OCI-LY1 (cell line): Measurements from ENCODE around the gene TREH.

Experiments
- H2AFZ ChIP-seq: fragments of 200-600 bp; sonication (generic), shearing (Covaris generic); 2 replicates; pipeline ENCODE4 v1.6.0; 2014; ENCODE audit warnings: antibody characterized with exemption, mild to moderate bottlenecking, low read length
- H3F3A ChIP-seq: fragments of 200-600 bp; sonication (generic), shearing (Covaris generic); 2 replicates; pipeline ENCODE4 v1.6.0; 2014; ENCODE audit warnings: mild to moderate bottlenecking, antibody characterized with exemption, low read length, moderate library complexity; ENCODE audit not compliant: insufficient read depth
- H3K27ac ChIP-seq: fragments of 200-600 bp; sonication (generic); 2 replicates; pipeline ENCODE4 v1.5.1; 2014; ENCODE audit warnings: low read length, mixed run types, mild to moderate bottlenecking, low read depth; ENCODE audit not compliant: poor library complexity, severe bottlenecking
- H3K27me3 ChIP-seq: fragments of 200-600 bp; sonication (generic); 2 replicates; pipeline ENCODE4 v1.6.0; 2014; ENCODE audit warnings: antibody characterized with exemption, mild to moderate bottlenecking, low read length, moderate library complexity; ENCODE audit not compliant: insufficient read depth
- H3K36me3 ChIP-seq: fragments of 200-600 bp; sonication (generic); 2 replicates; pipeline ENCODE4 v1.6.1; 2014; ENCODE audit warnings: mild to moderate bottlenecking, antibody characterized with exemption, low read length, moderate library complexity, mixed read lengths; ENCODE audit not compliant: insufficient read depth
- H3K4me1 ChIP-seq: fragments of 200-600 bp; sonication (generic); 2 replicates; pipeline ENCODE4 v1.5.1; 2014; ENCODE audit warnings: mild to moderate bottlenecking, low read length, moderate library complexity; ENCODE audit not compliant: insufficient read depth, severe bottlenecking
- H3K4me2 ChIP-seq: fragments of 200-600 bp; sonication (generic), shearing (Covaris generic); 2 replicates; pipeline ENCODE4 v1.6.1; 2014; ENCODE audit warnings: low read length
- H3K4me3 ChIP-seq: fragments of 200-600 bp; sonication (generic); 2 replicates; pipeline ENCODE4 v1.5.1; 2014; ENCODE audit warnings: low read length, low read depth, mild to moderate bottlenecking, mixed read lengths; ENCODE audit not compliant: poor library complexity, severe bottlenecking
- H3K79me2 ChIP-seq: fragments of 200-600 bp; shearing (Covaris generic); 2 replicates; pipeline ENCODE4 v1.6.1; 2016; ENCODE audit warnings: mixed run types, low read length, mixed read lengths; ENCODE audit not compliant: insufficient read depth
- H3K9ac ChIP-seq: fragments of 200-600 bp; sonication (generic), shearing (Covaris generic); 2 replicates; pipeline ENCODE4 v1.6.1; 2014; ENCODE audit warnings: mild to moderate bottlenecking, low read length, mixed read lengths
- H3K9me2 ChIP-seq: fragments of 200-600 bp; sonication (generic), shearing (Covaris generic); 2 replicates; pipeline ENCODE4 v1.6.1; 2014; ENCODE audit warnings: low read depth, mild to moderate bottlenecking, low read length, mixed read lengths
- H3K9me3 ChIP-seq: fragments of 200-600 bp; shearing (Covaris generic); 2 replicates; pipeline ENCODE4 v1.6.1; 2014; ENCODE audit warnings: low read length, mixed read lengths
- H4K20me1 ChIP-seq: fragments of 200-600 bp; sonication (generic), shearing (Covaris generic); 2 replicates; pipeline ENCODE4 v1.6.0; 2016; ENCODE audit warnings: mild to moderate bottlenecking, low read length; ENCODE audit not compliant: insufficient read depth
- CTCF ChIP-seq: fragments of 200-600 bp; sonication (generic), shearing (Covaris generic); IDR thresholded peaks from 2 replicates; pipeline ENCODE4 v1.5.1; 2017; ENCODE audit warnings: mild to moderate bottlenecking, antibody characterized with exemption, low read length, moderate library complexity, mixed read lengths
- EZH2 ChIP-seq: fragments of 200-600 bp; sonication (generic), shearing (Covaris generic); IDR thresholded peaks from 2 replicates; pipeline ENCODE4 v1.8.0; 2017; ENCODE audit warnings: borderline replicate concordance, mixed run types, mild to moderate bottlenecking, antibody characterized with exemption, low read length, moderate library complexity, mixed read lengths

TREH gene

GRCh38 chr11:118607401-118608359 lies 71.8 kb downstream of the TREH start, which contains the start of gene PHLDB1:
PHLDB1 (plus strand) TSS chr11:118607615; CDS start chr11:118613837, 6,222 bp downstream.
- no peaks in the 10 kb centered on the region for H3K79me2 ChIP-seq
- no peaks in the 10 kb centered on the region for H3F3A ChIP-seq
- H3K9ac ChIP-seq, result peak within 1 kb of the TSS; percentile 42; the same call in 1 of the 2 replicates
- H3K9me2 ChIP-seq, result no peaks in the 10 kb centered on the region
- peaks cover 11% of the 10 kb centered on the region; the same call in 1 of the 2 replicates for H3K27me3 ChIP-seq
- H2AFZ ChIP-seq, result no peak within 1 kb of the TSS
- H3K4me1 ChIP-seq, result peaks cover 31% of the 10 kb centered on the region
- TF ChIP-seq CTCF (peak; percentile 41), EZH2 (no peak)
- H3K27ac ChIP-seq, result no peak within 1 kb of the TSS
- peak within 1 kb of the TSS; percentile 61 for H3K4me3 ChIP-seq
- no peaks in the 10 kb centered on the region for H3K9me3 ChIP-seq
- peak within 1 kb of the TSS; percentile 81 for H3K4me2 ChIP-seq
- H4K20me1 ChIP-seq, result no peaks in the 10 kb centered on the region
- H3K36me3 ChIP-seq, result no peaks in the 10 kb centered on the region
